Activated CD8-positive, alpha-beta memory T cell treated with anti-CD3 and anti-CD28 coated beads for 24 hours (primary cell): ENCODE measurements around the gene PKM.
"Not testable (repeated sequence)": the region's sequence is repeated elsewhere in the genome, so short reads cannot be mapped to it uniquely, and the experiment has no call there.

Experiments
- DNase-seq: peaks from one replicate; pipeline ENCODE4 v3.0.0-alpha.2; 2020

Gene PKM

GRCh38 chr15:72175186-72176044 is 55.6 kb downstream of the PKM start:
- no peak for DNase-seq

GRCh38 chr15:72174551-72175165 is 56.3 kb downstream of the PKM start:
- no peak for DNase-seq

DNA sequence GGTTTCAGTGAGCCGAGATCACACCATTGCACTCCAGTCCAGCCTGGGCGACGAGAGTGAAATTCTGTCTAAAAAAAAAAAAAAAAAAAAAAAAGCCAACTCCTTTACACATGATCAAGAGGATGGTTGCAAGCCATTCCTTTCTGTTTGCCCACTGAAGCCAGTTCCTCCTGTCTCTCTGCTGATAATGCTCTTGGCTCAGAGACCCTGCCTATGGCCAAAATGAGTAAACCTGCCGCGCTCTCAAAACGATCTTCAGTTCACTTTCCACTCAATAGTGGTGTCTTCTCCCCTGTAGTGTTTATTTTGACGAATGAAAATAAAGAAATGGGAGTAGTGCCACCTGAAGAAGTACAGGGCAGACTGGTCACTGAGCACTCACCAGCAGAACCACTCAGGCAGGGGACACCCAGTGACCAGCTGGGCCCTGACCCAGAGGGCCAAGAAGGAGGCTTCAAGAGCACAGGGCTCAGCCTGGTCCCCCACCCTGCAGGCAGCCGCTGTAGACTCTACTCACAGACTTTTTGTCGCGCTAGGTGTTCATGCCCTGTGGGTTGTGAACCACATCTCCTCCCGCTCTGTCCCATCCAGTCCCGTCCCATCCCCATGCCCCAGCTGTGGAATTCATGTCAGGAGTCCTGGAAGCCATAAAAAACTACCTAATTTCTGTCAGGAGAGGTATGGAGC is 57.0 kb downstream of the PKM start:
- no peak for DNase-seq

GRCh38 chr15:72173401-72173800 is 57.6 kb downstream of the PKM start:
- no peak for DNase-seq

- DNase-seq = no peak
Measured at GRCh38 chr15:72172796-72173195, 58.2 kb downstream of the PKM start.

DNA sequence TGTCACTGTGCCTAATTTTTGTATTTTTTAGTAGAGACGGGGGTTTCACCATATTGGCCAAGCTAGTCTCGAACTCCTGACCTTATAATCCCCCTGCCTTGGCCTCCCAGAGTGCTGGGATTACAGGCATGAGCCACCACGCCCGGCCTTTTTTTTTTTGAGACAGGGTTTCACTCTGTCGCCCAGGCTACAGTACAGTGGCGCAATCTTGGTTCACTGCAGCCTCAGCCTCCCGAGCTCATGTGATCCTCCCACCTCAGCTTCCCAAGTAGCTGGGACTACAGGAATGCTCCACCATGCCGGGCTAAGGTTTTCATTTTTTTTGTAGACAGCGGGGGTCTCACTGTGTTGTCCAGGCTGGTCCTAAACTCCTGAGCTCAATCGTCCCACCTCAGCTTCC is 59.0 kb downstream of the PKM start:
- DNase-seq = not testable (repeated sequence)

- no peak for DNase-seq
Measured at GRCh38 chr15:72170691-72171090, 60.3 kb downstream of the PKM start.

DNA sequence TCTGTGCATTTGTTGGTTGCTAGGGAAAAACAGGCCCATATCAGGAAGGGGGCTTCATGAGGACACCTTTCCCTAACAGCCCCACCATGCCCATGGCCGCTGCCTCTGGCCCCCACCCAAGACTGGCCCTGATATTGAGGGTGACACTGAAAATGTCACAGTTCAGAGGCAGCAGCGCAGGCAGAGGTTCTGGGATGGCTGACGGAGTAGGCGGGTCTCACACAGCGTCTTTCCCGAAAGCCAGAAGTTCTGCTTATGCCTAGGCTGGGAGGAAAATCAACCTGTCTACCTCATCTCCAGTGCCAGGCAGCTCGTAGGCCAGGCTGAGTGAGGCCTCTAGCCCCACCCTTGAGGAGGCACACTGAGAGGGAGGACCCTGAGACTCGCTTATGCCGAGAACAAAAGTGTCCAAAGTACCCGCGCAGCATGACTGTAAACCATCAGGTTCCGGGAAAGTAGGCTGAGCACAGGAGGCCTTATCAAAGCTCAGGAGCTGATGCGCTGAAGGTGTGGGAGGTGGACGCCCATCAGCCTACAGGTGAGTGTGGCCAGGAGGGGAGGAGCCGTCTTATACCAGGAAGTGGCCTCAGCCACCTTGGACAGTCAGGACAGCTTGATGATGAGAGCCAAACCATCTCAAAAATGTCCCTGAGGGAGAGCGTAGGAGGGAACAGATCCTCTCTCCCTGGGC is 60.9 kb downstream of the PKM start:
- DNase-seq = no peak

DNA sequence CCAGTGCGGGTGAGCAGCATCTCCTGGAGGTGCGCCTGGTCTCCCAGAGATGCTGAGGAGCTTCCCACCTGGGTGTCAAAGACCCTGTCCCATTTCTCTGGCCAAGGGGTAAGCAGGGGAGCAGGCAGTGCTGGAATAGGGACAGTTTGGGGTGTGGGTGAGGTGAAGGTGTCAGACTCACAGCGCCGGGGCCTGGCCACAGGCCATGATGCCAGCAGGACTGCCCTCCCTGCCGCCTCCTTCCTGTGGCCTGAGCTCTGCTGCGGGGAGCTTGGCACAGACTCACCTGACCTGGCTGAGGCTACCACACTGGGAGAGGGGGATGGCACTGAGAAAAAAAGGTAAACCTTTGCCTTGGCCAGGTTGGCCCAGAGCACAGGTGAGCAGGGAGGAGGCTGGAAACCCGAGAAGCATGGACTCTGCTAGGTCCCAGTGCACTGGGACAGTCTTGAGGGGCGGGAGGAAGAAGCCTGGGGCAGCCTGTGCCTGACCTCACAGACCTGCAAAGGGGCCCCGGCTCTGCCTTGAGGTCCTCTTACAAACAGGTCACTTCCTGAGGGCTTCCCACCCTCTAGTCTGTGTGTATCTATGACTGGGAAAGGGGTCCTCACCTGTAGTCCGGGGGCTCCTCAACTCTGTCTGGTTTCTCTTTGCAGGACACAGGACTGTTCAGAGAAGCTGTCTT is 61.6 kb downstream of the PKM start:
- DNase-seq = no peak

- no peak for DNase-seq
Measured at GRCh38 chr15:72168808-72169190, 62.2 kb downstream of the PKM start.

- DNase-seq = no peak
Measured at GRCh38 chr15:72168131-72168807, 62.7 kb downstream of the PKM start.

- no peak for DNase-seq
Measured at GRCh38 chr15:72167445-72167844, 63.5 kb downstream of the PKM start.

GRCh38 chr15:72166716-72167417 is 64.1 kb downstream of the PKM start:
- no peak for DNase-seq

DNA sequence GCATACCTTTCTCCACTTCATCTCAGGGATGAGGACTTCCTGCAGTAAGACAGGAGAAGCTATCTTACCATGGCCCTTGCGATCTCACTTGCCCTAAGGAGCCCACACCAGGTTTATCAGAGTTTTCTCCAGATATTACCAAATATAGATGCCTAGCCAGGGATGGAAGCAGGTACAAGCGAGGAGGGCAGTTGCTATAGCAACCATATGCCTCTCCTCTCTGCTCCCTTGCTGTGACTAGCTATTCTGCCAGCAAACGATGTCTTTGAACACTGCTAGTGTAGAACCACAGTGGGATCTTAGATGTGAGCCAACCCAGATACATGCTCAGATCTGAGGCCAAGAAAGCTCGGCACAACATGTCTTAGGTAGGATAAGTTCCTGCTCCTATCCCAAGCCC is 67.3 kb downstream of the PKM start:
- no peak for DNase-seq

GRCh38 chr15:72162569-72162968 is 68.4 kb downstream of the PKM start:
- DNase-seq = no peak

- no peak for DNase-seq
Measured at GRCh38 chr15:72161361-72162132, 69.4 kb downstream of the PKM start.

DNA sequence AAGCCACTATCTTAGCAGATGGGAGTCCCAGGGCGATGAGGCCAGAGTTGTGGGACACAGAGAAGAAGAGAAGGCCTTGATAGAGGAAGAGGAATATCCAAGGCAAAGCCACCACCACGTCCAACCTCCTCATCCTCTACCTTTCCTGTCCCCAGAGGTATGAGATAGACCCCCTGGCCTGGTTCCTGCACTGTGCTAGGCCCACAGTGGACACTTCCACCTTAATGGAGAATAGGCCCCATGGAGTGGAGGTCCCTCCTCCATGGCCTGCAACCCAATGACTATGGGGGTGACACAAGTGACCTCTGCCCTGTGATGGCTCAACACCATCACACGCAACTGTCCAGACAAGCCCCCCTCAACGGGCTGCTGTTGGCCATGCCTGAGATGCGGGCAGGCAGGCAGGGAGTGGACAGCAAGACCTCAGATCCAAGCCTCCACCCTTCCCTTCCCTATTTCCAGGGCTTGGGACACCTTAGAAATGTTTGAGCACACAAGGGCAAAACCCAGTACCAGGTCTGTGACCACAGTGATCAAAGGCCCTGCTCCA is 70.2 kb downstream of the PKM start:
- no peak for DNase-seq

DNA sequence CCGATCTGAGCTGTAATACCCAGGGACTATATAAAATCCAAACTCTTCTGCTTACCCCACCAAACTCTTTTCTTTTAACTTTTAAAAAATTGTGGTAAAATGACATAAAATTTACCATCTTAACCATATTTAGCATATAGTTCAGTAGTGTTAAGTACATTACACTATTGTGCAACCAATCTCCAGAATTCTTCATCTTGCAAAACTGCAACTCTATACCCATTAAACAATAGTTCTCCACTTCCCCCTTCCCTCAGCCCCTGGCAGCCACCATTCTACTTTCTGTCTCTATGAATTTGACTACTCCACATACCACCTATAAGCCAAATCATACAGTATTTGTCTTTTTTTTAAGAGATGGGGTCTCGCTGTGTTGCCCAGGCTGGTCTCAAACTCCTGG is 74.1 kb downstream of the PKM start:
- no peak for DNase-seq

GRCh38 chr15:72155635-72156616 is 75.1 kb downstream of the PKM start:
- peak; percentile 93 for DNase-seq
